Lung (tissue), 4 donors: ENCODE data around the gene SLC30A3. TPM values are rescaled to one million over a fixed set of nuclear protein-coding genes. Genes with fewer than 3 reads are reported as not detected.

Experiments
- polyA plus RNA-seq, 2 donors: library from polyadenylated mRNA; stranded (reverse); fragments of 200-250 nt; gene quantifications; one replicate each; pipeline ENCODE4 v1.2.1, GENCODE V29; 2013
- total RNA-seq, 2 donors: library from RNA; depleted of rRNA in 1 of 2; stranded (reverse); fragments of >200 nt in 1 of 2; gene quantifications; one replicate each; pipeline ENCODE4 v1.2.1, GENCODE V29; 2014 to 2021
- donor health status: Bipolar disorder and iron deficiency.
- donor health status: healthy.
- donor health status: DM: yes; HTN: yes; CAD: no.

The SLC30A3 gene
- total and polyA plus RNA-seq, 4 donors = 0.11 to 0.77 (median 0.34) TPM

Other genes with a start within 250 kb of the SLC30A3 start
- 10 to 100 TPM; 34.3 to 99.2 TPM for gene TMEM214, start 230.1 kb downstream of the SLC30A3 start, total RNA-seq
- gene TMEM214, start 230.1 kb downstream of the SLC30A3 start, polyA plus RNA-seq = 10 to 100 TPM; 56.7 to 62.5 TPM
- gene AGBL5, start 211.4 kb downstream of the SLC30A3 start, total RNA-seq = 10 to 100 TPM; 17.3 to 22.3 TPM
- 10 to 100 TPM in 1 of 2 donors, 1 to 10 TPM in 1; 8.6 to 11.6 TPM for gene AGBL5, start 211.4 kb downstream of the SLC30A3 start, polyA plus RNA-seq
- gene OST4, start 191.4 kb downstream of the SLC30A3 start, total RNA-seq = 100 to 1,000 TPM; 164 to 238 TPM
- 100 to 1,000 TPM; 379 to 577 TPM for gene OST4, start 191.4 kb downstream of the SLC30A3 start, polyA plus RNA-seq
- gene EMILIN1, start 184.4 kb downstream of the SLC30A3 start, total RNA-seq = 100 to 1,000 TPM in 1 of 2 donors, 10 to 100 TPM in 1; 88.4 to 163 TPM
- gene EMILIN1, start 184.4 kb downstream of the SLC30A3 start, polyA plus RNA-seq = 10 to 100 TPM; 74.1 to 98.6 TPM
- 1 to 10 TPM; 1.6 to 7.6 TPM for gene KHK, start 176.3 kb downstream of the SLC30A3 start, total RNA-seq
- gene KHK, start 176.3 kb downstream of the SLC30A3 start, polyA plus RNA-seq = 1 to 10 TPM; 3.1 to 4.2 TPM
- under 1 TPM; 0.57 to 0.89 TPM for gene CGREF1, start 143.9 kb downstream of the SLC30A3 start, total RNA-seq
- gene CGREF1, start 143.9 kb downstream of the SLC30A3 start, polyA plus RNA-seq = under 1 TPM; 0.55 to 0.80 TPM
- gene ABHD1, start 139.2 kb downstream of the SLC30A3 start, total RNA-seq = under 1 TPM; 0.11 to 0.74 TPM
- gene ABHD1, start 139.2 kb downstream of the SLC30A3 start, polyA plus RNA-seq = under 1 TPM; 0.08 to 0.16 TPM
- gene PREB, start 128.4 kb downstream of the SLC30A3 start, total RNA-seq = 10 to 100 TPM; 30.2 to 56.8 TPM
- 10 to 100 TPM; 25.8 to 66.8 TPM for gene PREB, start 128.4 kb downstream of the SLC30A3 start, polyA plus RNA-seq
- not detected for gene PRR30, start 123.6 kb downstream of the SLC30A3 start, total RNA-seq
- not detected for gene PRR30, start 123.6 kb downstream of the SLC30A3 start, polyA plus RNA-seq
- gene TCF23, start 114.0 kb downstream of the SLC30A3 start, total RNA-seq = under 1 TPM in 1 of 2 donors, not detected in 1; 0.18 TPM
- under 1 TPM; 0.01 to 0.04 TPM for gene TCF23, start 114.0 kb downstream of the SLC30A3 start, polyA plus RNA-seq
- gene ATRAID, start 51.0 kb downstream of the SLC30A3 start, total RNA-seq = 100 to 1,000 TPM in 1 of 2 donors, 10 to 100 TPM in 1; 90.0 to 107 TPM
- 100 to 1,000 TPM; 136 to 204 TPM for gene ATRAID, start 51.0 kb downstream of the SLC30A3 start, polyA plus RNA-seq
- gene SLC5A6, start 50.8 kb downstream of the SLC30A3 start, total RNA-seq = 10 to 100 TPM; 12.1 to 32.5 TPM
- 10 to 100 TPM; 15.2 to 33.1 TPM for gene SLC5A6, start 50.8 kb downstream of the SLC30A3 start, polyA plus RNA-seq
- 10 to 100 TPM; 18.3 to 42.0 TPM for gene CAD, start 45.7 kb downstream of the SLC30A3 start, total RNA-seq
- gene CAD, start 45.7 kb downstream of the SLC30A3 start, polyA plus RNA-seq = 10 to 100 TPM; 10.9 to 19.4 TPM
- gene DNAJC5G, start 12.4 kb upstream of the SLC30A3 start, total RNA-seq = not detected
- gene DNAJC5G, start 12.4 kb upstream of the SLC30A3 start, polyA plus RNA-seq = not detected
- under 1 TPM; 0.09 to 0.48 TPM for gene TRIM54, start 19.4 kb upstream of the SLC30A3 start, total RNA-seq
- gene TRIM54, start 19.4 kb upstream of the SLC30A3 start, polyA plus RNA-seq = under 1 TPM; 0.10 to 0.16 TPM
- 1 to 10 TPM in 1 of 2 donors, under 1 TPM in 1; 0.34 to 2.0 TPM for gene UCN, start 45.4 kb upstream of the SLC30A3 start, total RNA-seq
- 1 to 10 TPM in 1 of 2 donors, under 1 TPM in 1; 0.76 to 2.0 TPM for gene UCN, start 45.4 kb upstream of the SLC30A3 start, polyA plus RNA-seq
- gene MPV17, start 60.0 kb upstream of the SLC30A3 start, total RNA-seq = 100 to 1,000 TPM in 1 of 2 donors, 10 to 100 TPM in 1; 42.1 to 103 TPM
- gene MPV17, start 60.0 kb upstream of the SLC30A3 start, polyA plus RNA-seq = 100 to 1,000 TPM in 1 of 2 donors, 10 to 100 TPM in 1; 94.5 to 224 TPM
- 10 to 100 TPM; 46.4 to 61.8 TPM for gene GTF3C2, start 93.7 kb upstream of the SLC30A3 start, total RNA-seq
- 10 to 100 TPM; 28.7 to 41.0 TPM for gene GTF3C2, start 93.7 kb upstream of the SLC30A3 start, polyA plus RNA-seq
- 10 to 100 TPM; 19.6 to 37.3 TPM for gene EIF2B4, start 107.3 kb upstream of the SLC30A3 start, total RNA-seq
- 10 to 100 TPM; 37.3 to 55.4 TPM for gene EIF2B4, start 107.3 kb upstream of the SLC30A3 start, polyA plus RNA-seq
- 100 to 1,000 TPM in 1 of 2 donors, 10 to 100 TPM in 1; 65.8 to 129 TPM for gene SNX17, start 107.6 kb upstream of the SLC30A3 start, total RNA-seq
- gene SNX17, start 107.6 kb upstream of the SLC30A3 start, polyA plus RNA-seq = 100 to 1,000 TPM in 1 of 2 donors, 10 to 100 TPM in 1; 68.4 to 123 TPM
- 10 to 100 TPM in 1 of 2 donors, 1 to 10 TPM in 1; 8.0 to 21.1 TPM for gene ZNF513, start 117.7 kb upstream of the SLC30A3 start, total RNA-seq
- gene ZNF513, start 117.7 kb upstream of the SLC30A3 start, polyA plus RNA-seq = 10 to 100 TPM; 21.6 to 22.2 TPM
- gene PPM1G, start 146.5 kb upstream of the SLC30A3 start, total RNA-seq = 10 to 100 TPM; 45.9 to 66.0 TPM
- gene PPM1G, start 146.5 kb upstream of the SLC30A3 start, polyA plus RNA-seq = 10 to 100 TPM; 57.5 to 76.2 TPM
- 10 to 100 TPM; 80.3 to 93.6 TPM for gene NRBP1, start 165.6 kb upstream of the SLC30A3 start, total RNA-seq
- gene NRBP1, start 165.6 kb upstream of the SLC30A3 start, polyA plus RNA-seq = 10 to 100 TPM; 46.8 to 79.4 TPM
- 10 to 100 TPM; 13.6 to 37.9 TPM for gene KRTCAP3, start 179.3 kb upstream of the SLC30A3 start, total RNA-seq
- gene KRTCAP3, start 179.3 kb upstream of the SLC30A3 start, polyA plus RNA-seq = 10 to 100 TPM; 37.4 to 50.2 TPM
- 10 to 100 TPM; 44.7 to 52.2 TPM for gene IFT172, start 226.7 kb upstream of the SLC30A3 start, total RNA-seq
- gene IFT172, start 226.7 kb upstream of the SLC30A3 start, polyA plus RNA-seq = 10 to 100 TPM; 17.8 to 26.6 TPM
- gene FNDC4, start 232.2 kb upstream of the SLC30A3 start, total RNA-seq = 1 to 10 TPM; 3.8 to 6.9 TPM
- 1 to 10 TPM; 2.8 to 4.8 TPM for gene FNDC4, start 232.2 kb upstream of the SLC30A3 start, polyA plus RNA-seq
- under 1 TPM; 0.31 to 0.95 TPM for gene GCKR, start 233.8 kb upstream of the SLC30A3 start, total RNA-seq
- under 1 TPM; 0.28 to 0.73 TPM for gene GCKR, start 233.8 kb upstream of the SLC30A3 start, polyA plus RNA-seq